SK-N-SH (cell line): ENCODE data around the gene SCAPER. TPM values are rescaled to one million over a fixed set of nuclear protein-coding genes. Genes with fewer than 3 reads are reported as not detected.

Experiments
- CTCF ChIA-PET: fragments of 300-600, 350-600 bp; formaldehyde crosslinking; extraction: SDS; loops from one replicate; lab custom pipeline; 2021; lab: Yijun Ruan, JAX
- POLR2A ChIA-PET: fragments of 350-600 bp; sonication (Branson Sonifier 250); formaldehyde crosslinking; extraction: SDS; loops from one replicate; lab custom pipeline; 2020; ENCODE audit warnings: antibody characterized with exemption, inconsistent platforms; lab: Yijun Ruan, JAX
- DNase-seq: peaks from one replicate; pipeline ENCODE4 v3.0.0; 2012
- H2AFZ ChIP-seq: fragments of 200-600 bp; sonication (generic); 2 replicates; pipeline ENCODE4 v1.8.1; 2016; ENCODE audit warnings: antibody characterized with exemption, mild to moderate bottlenecking, low read depth
- H3F3A ChIP-seq: fragments of 200-600 bp; sonication (generic); replicated peaks from 2 replicates; pipeline ENCODE3; 2016; ENCODE audit warnings: antibody characterized with exemption, mild to moderate bottlenecking; ENCODE audit not compliant: insufficient read depth
- H3K27ac ChIP-seq, 2 experiments: fragments of 200-500 bp in 1 of 2; fragments of 200-600 bp in 1 of 2; sonication (Bioruptor generic) in 1 of 2; sonication (generic), shearing (Covaris generic) in 1 of 2; 2 replicates each; pipeline versions ENCODE4 v1.5.1 to v1.6.1; 2014 to 2016; ENCODE audit warnings: low read depth in 2 of 2, inconsistent platforms in 1 of 2, low read length in 1 of 2, mild to moderate bottlenecking in 1 of 2, mixed read lengths in 1 of 2
- H3K27me3 ChIP-seq: fragments of 200-600 bp; sonication (generic), shearing (Covaris generic); 2 replicates; pipeline ENCODE4 v1.6.1; 2016; ENCODE audit warnings: mixed run types; ENCODE audit not compliant: insufficient read depth
- H3K36me3 ChIP-seq, 2 experiments: fragments of 200-500 bp in 1 of 2; fragments of 200-600 bp in 1 of 2; sonication (Bioruptor generic) in 1 of 2; sonication (generic) in 1 of 2; replicated peaks in 1 of 2; 2 replicates each; pipeline versions ENCODE3 to v1.5.1; 2014 to 2016; ENCODE audit warnings: low read length in 1 of 2, mild to moderate bottlenecking in 1 of 2; ENCODE audit not compliant: insufficient read depth in 2 of 2, control insufficient read depth in 1 of 2
- H3K4me1 ChIP-seq, 2 experiments: fragments of 200-500 bp in 1 of 2; fragments of 200-600 bp in 1 of 2; sonication (Bioruptor generic) in 1 of 2; sonication (generic), shearing (Covaris generic) in 1 of 2; 2 replicates each; pipeline versions ENCODE4 v1.5.1 to v1.6.1; 2014 to 2016; ENCODE audit warnings: low read depth in 1 of 2, low read length in 1 of 2, mixed run types in 1 of 2; ENCODE audit not compliant: insufficient read depth in 2 of 2, control insufficient read depth in 1 of 2
- H3K4me2 ChIP-seq: fragments of 200-600 bp; sonication (generic), shearing (Covaris generic); 2 replicates; pipeline ENCODE4 v1.6.1; 2017; ENCODE audit warnings: mixed run types
- H3K4me3 ChIP-seq, 2 experiments: fragments of 200-500 bp in 1 of 2; fragments of 200-600 bp in 1 of 2; sonication (Bioruptor generic) in 1 of 2; sonication (generic), shearing (Covaris generic) in 1 of 2; 2 replicates each; pipeline versions ENCODE4 v1.5.1 to v1.8.1; 2014 to 2016; ENCODE audit warnings: low read depth in 2 of 2, inconsistent platforms in 1 of 2, low read length in 1 of 2, mild to moderate bottlenecking in 1 of 2, mixed read lengths in 1 of 2, moderate library complexity in 1 of 2
- H3K79me2 ChIP-seq: fragments of 200-600 bp; sonication (generic); 2 replicates; pipeline ENCODE4 v1.8.1; 2017; ENCODE audit warnings: mild to moderate bottlenecking; ENCODE audit not compliant: insufficient read depth
- H3K9ac ChIP-seq: fragments of 200-600 bp; sonication (generic); 2 replicates; pipeline ENCODE4 v1.6.1; 2017; ENCODE audit warnings: mixed run types
- H3K9me2 ChIP-seq: fragments of 200-600 bp; sonication (generic); 2 replicates; pipeline ENCODE4 v1.6.1; 2017; ENCODE audit warnings: mixed run types
- H3K9me3 ChIP-seq: fragments of 200-600 bp; sonication (generic); 2 replicates; pipeline ENCODE4 v1.6.1; 2017; ENCODE audit warnings: mixed run types, mild to moderate bottlenecking, moderate library complexity
- H4K20me1 ChIP-seq: fragments of 200-600 bp; sonication (generic); 2 replicates; pipeline ENCODE4 v1.6.1; 2017; ENCODE audit warnings: mild to moderate bottlenecking, mixed run types; ENCODE audit not compliant: insufficient read depth
- CHD2 ChIP-seq: fragments of 150-350 bp; IDR thresholded peaks from 2 replicates; pipeline ENCODE4 v1.6.1; 2018; ENCODE audit warnings: low read length; ENCODE audit not compliant: partially characterized antibody
- EP300 ChIP-seq, 2 experiments: IDR thresholded peaks; 2 replicates each; pipeline versions ENCODE4 v1.4.0 to v1.6.1; 2012; ENCODE audit warnings: borderline replicate concordance in 1 of 2, low read depth in 1 of 2, low read length in 1 of 2
- FOSL2 ChIP-seq: IDR thresholded peaks from 2 replicates; pipeline ENCODE4 v1.4.0; 2012; ENCODE audit warnings: low read depth, mild to moderate bottlenecking, moderate library complexity, borderline replicate concordance
- FOXJ3 ChIP-seq: sonication (generic); formaldehyde crosslinking; IDR thresholded peaks from 2 replicates; pipeline ENCODE4 v1.5.1; 2020; ENCODE audit warnings: mild to moderate bottlenecking, missing genetic modification reagents
- FOXM1 ChIP-seq: IDR thresholded peaks from 2 replicates; pipeline ENCODE4 v1.4.0; 2012; ENCODE audit warnings: low read depth, mild to moderate bottlenecking
- GABPA ChIP-seq: IDR thresholded peaks from 2 replicates; pipeline ENCODE4 v1.4.0; 2012; ENCODE audit warnings: low read depth, mild to moderate bottlenecking
- JUND ChIP-seq: IDR thresholded peaks from 2 replicates; pipeline ENCODE4 v1.4.0; 2012
- MEF2A ChIP-seq: IDR thresholded peaks from 2 replicates; pipeline ENCODE4 v1.4.0; 2012; ENCODE audit warnings: low read depth, borderline replicate concordance
- NFIC ChIP-seq: IDR thresholded peaks from 2 replicates; pipeline ENCODE4 v1.4.0; 2012; ENCODE audit warnings: borderline replicate concordance
- NRF1 ChIP-seq: IDR thresholded peaks from 2 replicates; pipeline ENCODE4 v1.6.1; 2012; ENCODE audit warnings: low read depth, mild to moderate bottlenecking, low read length
- POLR2AphosphoS5 ChIP-seq: IDR thresholded peaks from 2 replicates; pipeline ENCODE4 v1.6.1; 2012; ENCODE audit warnings: low read depth, low read length
- RAD21 ChIP-seq: IDR thresholded peaks from 2 replicates; pipeline ENCODE4 v1.6.1; 2012; ENCODE audit warnings: mild to moderate bottlenecking, low read length
- RCOR1 ChIP-seq: fragments of 150-350 bp; IDR thresholded peaks from 2 replicates; pipeline ENCODE4 v1.6.1; 2017; ENCODE audit warnings: antibody characterized with exemption, low read length
- RFX5 ChIP-seq: IDR thresholded peaks from 2 replicates; pipeline ENCODE4 v1.6.1; 2012; ENCODE audit warnings: mild to moderate bottlenecking, improper control_type of control experiment, low read length
- RXRA ChIP-seq: IDR thresholded peaks from 2 replicates; pipeline ENCODE4 v1.4.0; 2012; ENCODE audit warnings: low read depth, mild to moderate bottlenecking, borderline replicate concordance
- TAF1 ChIP-seq: IDR thresholded peaks from 2 replicates; pipeline ENCODE4 v1.6.1; 2012; ENCODE audit warnings: low read depth, mild to moderate bottlenecking, low read length, moderate library complexity, borderline replicate concordance
- TCF12 ChIP-seq: IDR thresholded peaks from 2 replicates; pipeline ENCODE4 v1.4.0; 2012
- TEAD4 ChIP-seq: IDR thresholded peaks from 2 replicates; pipeline ENCODE4 v1.4.0; 2012; ENCODE audit warnings: mild to moderate bottlenecking, borderline replicate concordance; ENCODE audit not compliant: insufficient read depth
- YY1 ChIP-seq: IDR thresholded peaks from 2 replicates; pipeline ENCODE4 v1.4.0; 2012; ENCODE audit warnings: low read depth, mild to moderate bottlenecking
- WGBS: methylation state at CpG from one replicate; pipeline ENCODE4 v1.1.6; 2017; ENCODE audit warnings: low lambda C conversion rate; 5-methylcytosine and 5-hydroxymethylcytosine counted together
- polyA plus RNA-seq, 3 experiments: library from polyadenylated mRNA; depleted of rRNA; stranded (reverse); fragments of >200 nt; gene quantifications; 2 replicates each; pipeline ENCODE4 v1.2.3, GENCODE V29; 2012
- TF ChIP-seq, protein P1 (sequence below): fragments of 150-350 bp; IDR thresholded peaks from 2 replicates; pipeline ENCODE4 v1.6.1; 2016; ENCODE audit warnings: mild to moderate bottlenecking, low read depth, low read length
- TF ChIP-seq, protein P2 (sequence below): IDR thresholded peaks from 2 replicates; pipeline ENCODE4 v1.4.0; 2012; ENCODE audit warnings: low read depth, borderline replicate concordance
- TF ChIP-seq, protein P3 (sequence below): IDR thresholded peaks from 2 replicates; pipeline ENCODE4 v1.4.0; 2012; ENCODE audit warnings: low read depth, borderline replicate concordance
- TF ChIP-seq, protein P4 (sequence below): IDR thresholded peaks from 2 replicates; pipeline ENCODE4 v1.4.0; 2012; ENCODE audit warnings: low read depth
- TF ChIP-seq, protein P5 (sequence below): IDR thresholded peaks from 2 replicates; pipeline ENCODE4; 2012

The SCAPER gene
- polyA plus RNA-seq, 1 of the 3 experiments (the other 2 are of a cell fraction): 1.8 TPM

DNA sequence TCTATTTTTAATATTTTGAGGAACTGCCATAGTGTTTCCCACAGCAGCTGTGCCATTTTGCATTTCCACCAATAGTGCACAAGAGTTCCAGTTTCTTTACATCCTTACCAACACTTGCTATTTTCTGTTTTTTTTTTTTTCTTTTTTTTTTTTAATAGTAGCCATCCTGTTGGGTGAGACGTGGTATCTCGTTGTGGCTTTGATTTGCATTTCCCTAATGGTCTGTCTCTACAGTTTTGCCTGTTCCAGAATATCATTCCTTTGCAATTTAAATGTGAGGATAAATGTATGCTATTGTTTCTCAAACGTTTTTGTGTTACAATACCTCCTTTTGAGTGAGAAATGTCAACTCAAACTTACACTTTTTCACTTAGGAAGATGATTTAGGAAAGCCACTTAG, 48.8 kb upstream of the SCAPER start:
- Histone ChIP-seq H3K79me2 (no peaks in the 10 kb centered on the region), H3K36me3 (peaks cover 13 to 20% of the 10 kb centered on the region in 2 experiments), H3K27ac (no peak overlapping the region), H3K4me2 (no peak overlapping the region), H3K27me3 (no peaks in the 10 kb centered on the region), H2AFZ (no peak overlapping the region), H4K20me1 (no peaks in the 10 kb centered on the region), H3K4me3 (no peak overlapping the region), H3K9ac (no peak overlapping the region), H3F3A (no peaks in the 10 kb centered on the region), H3K4me1 (no peaks in the 10 kb centered on the region; a peak in 1 of 4 replicates), H3K9me3 (no peaks in the 10 kb centered on the region), H3K9me2 (no peaks in the 10 kb centered on the region)
- WGBS: 65% methylated on average over 3 of the region's 3 CpGs
- ChIA-PET CTCF (no interaction called here), POLR2A (no interaction called here)
- TF ChIP-seq YY1: no peak
- no peak for TF ChIP-seq CHD2
- no peak for TF ChIP-seq RFX5
- TF ChIP-seq EP300 (IDR thresholded peaks at IDR 0.05; ENCODE audit: borderline replicate concordance in 1 of 2, low read depth in 1 of 2, low read length in 1 of 2): no peak
- TF ChIP-seq, protein P1, sequence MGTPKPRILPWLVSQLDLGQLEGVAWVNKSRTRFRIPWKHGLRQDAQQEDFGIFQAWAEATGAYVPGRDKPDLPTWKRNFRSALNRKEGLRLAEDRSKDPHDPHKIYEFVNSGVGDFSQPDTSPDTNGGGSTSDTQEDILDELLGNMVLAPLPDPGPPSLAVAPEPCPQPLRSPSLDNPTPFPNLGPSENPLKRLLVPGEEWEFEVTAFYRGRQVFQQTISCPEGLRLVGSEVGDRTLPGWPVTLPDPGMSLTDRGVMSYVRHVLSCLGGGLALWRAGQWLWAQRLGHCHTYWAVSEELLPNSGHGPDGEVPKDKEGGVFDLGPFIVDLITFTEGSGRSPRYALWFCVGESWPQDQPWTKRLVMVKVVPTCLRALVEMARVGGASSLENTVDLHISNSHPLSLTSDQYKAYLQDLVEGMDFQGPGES: no peak
- no peak for TF ChIP-seq TAF1
- TF ChIP-seq GABPA: no peak
- no peak for TF ChIP-seq TCF12
- TF ChIP-seq JUND: no peak
- no peak for TF ChIP-seq FOXM1
- TF ChIP-seq, protein P2, sequence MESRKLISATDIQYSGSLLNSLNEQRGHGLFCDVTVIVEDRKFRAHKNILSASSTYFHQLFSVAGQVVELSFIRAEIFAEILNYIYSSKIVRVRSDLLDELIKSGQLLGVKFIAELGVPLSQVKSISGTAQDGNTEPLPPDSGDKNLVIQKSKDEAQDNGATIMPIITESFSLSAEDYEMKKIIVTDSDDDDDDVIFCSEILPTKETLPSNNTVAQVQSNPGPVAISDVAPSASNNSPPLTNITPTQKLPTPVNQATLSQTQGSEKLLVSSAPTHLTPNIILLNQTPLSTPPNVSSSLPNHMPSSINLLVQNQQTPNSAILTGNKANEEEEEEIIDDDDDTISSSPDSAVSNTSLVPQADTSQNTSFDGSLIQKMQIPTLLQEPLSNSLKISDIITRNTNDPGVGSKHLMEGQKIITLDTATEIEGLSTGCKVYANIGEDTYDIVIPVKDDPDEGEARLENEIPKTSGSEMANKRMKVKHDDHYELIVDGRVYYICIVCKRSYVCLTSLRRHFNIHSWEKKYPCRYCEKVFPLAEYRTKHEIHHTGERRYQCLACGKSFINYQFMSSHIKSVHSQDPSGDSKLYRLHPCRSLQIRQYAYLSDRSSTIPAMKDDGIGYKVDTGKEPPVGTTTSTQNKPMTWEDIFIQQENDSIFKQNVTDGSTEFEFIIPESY: no peak
- no peak for DNase-seq

DNA sequence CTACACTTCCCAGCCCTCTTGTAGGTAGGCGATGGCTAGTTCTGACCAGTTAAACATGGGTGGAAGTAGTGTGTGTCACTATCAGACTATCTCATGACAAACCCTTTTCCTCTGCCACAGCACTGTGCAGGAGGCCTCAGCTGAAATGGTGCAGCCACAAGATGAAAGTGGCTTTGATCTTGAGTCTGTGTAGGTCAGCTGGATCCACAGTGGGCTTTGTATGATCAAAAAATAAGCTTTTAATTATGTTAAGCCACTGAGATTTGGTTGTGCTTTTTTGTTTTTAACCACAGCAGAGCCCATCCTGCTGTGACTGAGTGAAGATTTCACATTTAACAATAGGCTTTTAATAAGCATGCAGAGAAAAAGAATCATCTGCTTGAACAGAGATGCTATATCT, 46.1 kb upstream of the SCAPER start:
- H3K27ac ChIP-seq: no peak overlapping the region
- H3F3A ChIP-seq: no peaks in the 10 kb centered on the region
- no peak overlapping the region for H3K9ac ChIP-seq
- no peaks in the 10 kb centered on the region for H4K20me1 ChIP-seq
- no peaks in the 10 kb centered on the region for H3K27me3 ChIP-seq
- CTCF ChIA-PET: no interaction called here
- H3K36me3 ChIP-seq: peaks cover 30 to 40% of the 10 kb centered on the region in 2 experiments
- no peaks in the 10 kb centered on the region for H3K9me2 ChIP-seq
- WGBS: 87% methylated on average over 1 of the region's 1 CpG
- POLR2A ChIA-PET: no interaction called here
- DNase-seq: no peak
- no peaks in the 10 kb centered on the region; a peak in 1 of 4 replicates for H3K4me1 ChIP-seq
- H2AFZ ChIP-seq: no peak overlapping the region
- H3K79me2 ChIP-seq: no peaks in the 10 kb centered on the region
- no peak overlapping the region for H3K4me2 ChIP-seq
- H3K9me3 ChIP-seq: no peaks in the 10 kb centered on the region
- H3K4me3 ChIP-seq: no peak overlapping the region
- TF ChIP-seq, protein P3, sequence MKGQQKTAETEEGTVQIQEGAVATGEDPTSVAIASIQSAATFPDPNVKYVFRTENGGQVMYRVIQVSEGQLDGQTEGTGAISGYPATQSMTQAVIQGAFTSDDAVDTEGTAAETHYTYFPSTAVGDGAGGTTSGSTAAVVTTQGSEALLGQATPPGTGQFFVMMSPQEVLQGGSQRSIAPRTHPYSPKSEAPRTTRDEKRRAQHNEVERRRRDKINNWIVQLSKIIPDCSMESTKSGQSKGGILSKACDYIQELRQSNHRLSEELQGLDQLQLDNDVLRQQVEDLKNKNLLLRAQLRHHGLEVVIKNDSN: no peak
- TF ChIP-seq RXRA (no peak), NRF1 (no peak), EP300 (IDR thresholded peaks at IDR 0.05; ENCODE audit: borderline replicate concordance in 1 of 2, low read depth in 1 of 2, low read length in 1 of 2) (no peak), POLR2AphosphoS5 (no peak), TEAD4 (no peak), FOXJ3 (CRISPR knock-in tag) (no peak), RAD21 (no peak), NFIC (no peak), MEF2A (no peak), FOSL2 (no peak), RCOR1 (no peak), TAF1 (no peak)
- TF ChIP-seq, protein P1: no peak
- TF ChIP-seq, protein P4, sequence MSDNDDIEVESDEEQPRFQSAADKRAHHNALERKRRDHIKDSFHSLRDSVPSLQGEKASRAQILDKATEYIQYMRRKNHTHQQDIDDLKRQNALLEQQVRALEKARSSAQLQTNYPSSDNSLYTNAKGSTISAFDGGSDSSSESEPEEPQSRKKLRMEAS: no peak
- TF ChIP-seq, protein P5, sequence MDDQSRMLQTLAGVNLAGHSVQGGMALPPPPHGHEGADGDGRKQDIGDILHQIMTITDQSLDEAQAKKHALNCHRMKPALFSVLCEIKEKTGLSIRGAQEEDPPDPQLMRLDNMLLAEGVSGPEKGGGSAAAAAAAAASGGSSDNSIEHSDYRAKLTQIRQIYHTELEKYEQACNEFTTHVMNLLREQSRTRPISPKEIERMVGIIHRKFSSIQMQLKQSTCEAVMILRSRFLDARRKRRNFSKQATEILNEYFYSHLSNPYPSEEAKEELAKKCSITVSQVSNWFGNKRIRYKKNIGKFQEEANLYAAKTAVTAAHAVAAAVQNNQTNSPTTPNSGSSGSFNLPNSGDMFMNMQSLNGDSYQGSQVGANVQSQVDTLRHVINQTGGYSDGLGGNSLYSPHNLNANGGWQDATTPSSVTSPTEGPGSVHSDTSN: no peak
